DOHH2 (cell line): ENCODE results near the gene ARHGAP6.

Experiments
- H3F3A ChIP-seq: fragments of 200-600 bp; sonication (generic), shearing (Covaris generic); 2 replicates; pipeline ENCODE4 v1.6.0; 2016; ENCODE audit warnings: antibody characterized with exemption, mild to moderate bottlenecking; ENCODE audit not compliant: control insufficient read depth, insufficient read depth
- H3K27ac ChIP-seq: fragments of 200-600 bp; sonication (generic); 2 replicates; pipeline ENCODE4 v1.5.1; 2014; ENCODE audit warnings: low read depth, mild to moderate bottlenecking, low read length, moderate library complexity
- H3K27me3 ChIP-seq: fragments of 200-600 bp; sonication (generic); 2 replicates; pipeline ENCODE4 v1.6.1; 2014; ENCODE audit warnings: mild to moderate bottlenecking, low read length, mixed read lengths; ENCODE audit not compliant: control insufficient read depth
- H3K36me3 ChIP-seq: fragments of 200-600 bp; sonication (generic); 2 replicates; pipeline ENCODE4 v1.6.1; 2014; ENCODE audit warnings: mild to moderate bottlenecking, low read length, moderate library complexity, mixed read lengths; ENCODE audit not compliant: control insufficient read depth
- H3K4me1 ChIP-seq: fragments of 200-600 bp; sonication (generic); 2 replicates; pipeline ENCODE4 v1.6.1; 2014; ENCODE audit warnings: mild to moderate bottlenecking, low read length, mixed read lengths; ENCODE audit not compliant: control insufficient read depth
- H3K4me2 ChIP-seq: fragments of 200-600 bp; sonication (generic); 2 replicates; pipeline ENCODE4 v1.6.0; 2014; ENCODE audit warnings: mild to moderate bottlenecking, low read length, moderate library complexity
- H3K4me3 ChIP-seq: fragments of 200-600 bp; sonication (generic); 2 replicates; pipeline ENCODE4 v1.5.1; 2014; ENCODE audit warnings: mild to moderate bottlenecking, low read length, mixed read lengths
- H3K79me2 ChIP-seq: fragments of 200-600 bp; sonication (generic); 2 replicates; pipeline ENCODE4 v1.6.1; 2014; ENCODE audit warnings: mild to moderate bottlenecking, low read length, mixed read lengths; ENCODE audit not compliant: control insufficient read depth
- H3K9me2 ChIP-seq: fragments of 200-600 bp; sonication (generic); replicated peaks from 2 replicates; pipeline ENCODE4 v1.6.1; 2014; ENCODE audit warnings: mild to moderate bottlenecking, low read length, mixed read lengths; ENCODE audit not compliant: control insufficient read depth
- H3K9me3 ChIP-seq: fragments of 200-600 bp; sonication (generic); 2 replicates; pipeline ENCODE4 v1.6.1; 2014; ENCODE audit warnings: antibody characterized with exemption, low read length, mixed read lengths; ENCODE audit not compliant: control insufficient read depth, insufficient read depth
- H4K20me1 ChIP-seq: fragments of 200-600 bp; sonication (generic); 2 replicates; pipeline ENCODE4 v1.6.0; 2014; ENCODE audit warnings: low read depth, mild to moderate bottlenecking, antibody characterized with exemption, low read length, moderate library complexity; ENCODE audit not compliant: control insufficient read depth, insufficient read depth
- CTCF ChIP-seq: fragments of 200-600 bp; sonication (generic); IDR thresholded peaks from one replicate; pipeline ENCODE4 v1.5.1; 2014; ENCODE audit warnings: antibody characterized with exemption, mild to moderate bottlenecking, low read depth, low read length; ENCODE audit not compliant: poor library complexity, severe bottlenecking
- EZH2phosphoT487 ChIP-seq: fragments of 200-600 bp; sonication (generic); IDR thresholded peaks from 2 replicates; pipeline ENCODE4 v1.6.1; 2017; ENCODE audit warnings: borderline replicate concordance, mild to moderate bottlenecking, antibody characterized with exemption, low read length, moderate library complexity, mixed read lengths

ARHGAP6 gene

GRCh38 chrX:11349020-11349419, 316.7 kb downstream of the ARHGAP6 start:
- Histone ChIP-seq H3K9me2 (no peaks in the 10 kb centered on the region), H3K27me3 (no peaks in the 10 kb centered on the region), H3K9me3 (no peaks in the 10 kb centered on the region), H3K27ac (no peak overlapping the region), H3K4me2 (no peak overlapping the region), H3F3A (no peaks in the 10 kb centered on the region), H4K20me1 (no peaks in the 10 kb centered on the region), H3K36me3 (no peaks in the 10 kb centered on the region), H3K79me2 (no peaks in the 10 kb centered on the region), H3K4me3 (no peak overlapping the region), H3K4me1 (peaks cover 22% of the 10 kb centered on the region)
- TF ChIP-seq CTCF (no peak), EZH2phosphoT487 (no peak)

- Histone ChIP-seq H3F3A (no peaks in the 10 kb centered on the region), H3K27ac (no peak overlapping the region), H3K4me2 (no peak overlapping the region), H3K4me1 (peaks cover 23% of the 10 kb centered on the region), H3K9me2 (no peaks in the 10 kb centered on the region), H3K27me3 (no peaks in the 10 kb centered on the region), H3K4me3 (no peak overlapping the region), H3K36me3 (no peaks in the 10 kb centered on the region), H3K79me2 (no peaks in the 10 kb centered on the region), H4K20me1 (no peaks in the 10 kb centered on the region), H3K9me3 (no peaks in the 10 kb centered on the region)
- TF ChIP-seq CTCF = no peak
- no peak for TF ChIP-seq EZH2phosphoT487
These were observed 318.4 kb downstream of the ARHGAP6 start for GRCh38 chrX:11347300-11347699.

GRCh38 chrX:11346121-11346682, 319.5 kb downstream of the ARHGAP6 start:
- TF ChIP-seq CTCF = no peak
- TF ChIP-seq EZH2phosphoT487 = no peak
- H4K20me1 ChIP-seq = no peaks in the 10 kb centered on the region
- no peak overlapping the region for H3K4me2 ChIP-seq
- peaks cover 27% of the 10 kb centered on the region for H3K4me1 ChIP-seq
- no peaks in the 10 kb centered on the region for H3K36me3 ChIP-seq
- no peak overlapping the region for H3K4me3 ChIP-seq
- no peaks in the 10 kb centered on the region for H3F3A ChIP-seq
- H3K27ac ChIP-seq = no peak overlapping the region
- no peaks in the 10 kb centered on the region for H3K9me3 ChIP-seq
- H3K79me2 ChIP-seq = no peaks in the 10 kb centered on the region
- H3K27me3 ChIP-seq = no peaks in the 10 kb centered on the region
- no peaks in the 10 kb centered on the region for H3K9me2 ChIP-seq
